HG03097 (cell line): ENCODE measurements around the gene CDCA4.

Experiments
- ATAC-seq: cut with Tn5 transposase; IDR thresholded peaks from one replicate; pipeline ENCODE4 v1.9.1; 2021; ENCODE audit not compliant: unreplicated experiment, low FRiP score

Gene CDCA4

GRCh38 chr14:104978746-104979691 is 41.9 kb downstream of the CDCA4 start:
- no peak for ATAC-seq

GRCh38 chr14:104977681-104978653 is 42.9 kb downstream of the CDCA4 start, which contains the start of gene AHNAK2:
Gene AHNAK2, minus strand, starts transcription at chr14:104978374. Its CDS starts 137 bp downstream, at chr14:104978237.
- no peak for ATAC-seq

GRCh38 chr14:104977008-104977680 is 43.7 kb downstream of the CDCA4 start:
- no peak for ATAC-seq

- ATAC-seq = no peak
These were observed 44.5 kb downstream of the CDCA4 start for GRCh38 chr14:104976198-104977007.

- ATAC-seq = no peak
These were observed 45.2 kb downstream of the CDCA4 start for GRCh38 chr14:104975481-104976197.

GRCh38 chr14:104974665-104975390 is 46.1 kb downstream of the CDCA4 start:
- ATAC-seq = no peak

- ATAC-seq = no peak
These were observed 46.7 kb downstream of the CDCA4 start for GRCh38 chr14:104974146-104974541.

- ATAC-seq = no peak
These were observed 47.3 kb downstream of the CDCA4 start for GRCh38 chr14:104973385-104974145.

GRCh38 chr14:104973135-104973384 is 47.8 kb downstream of the CDCA4 start:
- no peak for ATAC-seq

- ATAC-seq = no peak
These were observed 48.4 kb downstream of the CDCA4 start for GRCh38 chr14:104972301-104973134.

GRCh38 chr14:104971447-104972240 is 49.2 kb downstream of the CDCA4 start:
- ATAC-seq = no peak

GRCh38 chr14:104970231-104971068 is 50.4 kb downstream of the CDCA4 start:
- ATAC-seq = no peak

- no peak for ATAC-seq
These were observed 51.1 kb downstream of the CDCA4 start for GRCh38 chr14:104969741-104970230.

- no peak for ATAC-seq
These were observed 52.1 kb downstream of the CDCA4 start for GRCh38 chr14:104968541-104969401.
